Ishikawa (cell line): Measurements from ENCODE around the gene ARHGEF10L.

Source experiments
- CEBPB ChIP-seq: IDR thresholded peaks from 2 replicates; pipeline ENCODE4 v1.6.1; 2012
- CREB1 ChIP-seq: IDR thresholded peaks from 2 replicates; pipeline ENCODE4 v1.6.1; 2012; ENCODE audit warnings: low read depth
- EGR1 ChIP-seq: IDR thresholded peaks from 2 replicates; pipeline ENCODE4 v1.6.1; 2012
- EP300 ChIP-seq: IDR thresholded peaks from 2 replicates; pipeline ENCODE4 v1.6.1; 2012; ENCODE audit warnings: borderline replicate concordance
- FOXM1 ChIP-seq: IDR thresholded peaks from 2 replicates; pipeline ENCODE4 v1.6.1; 2012; ENCODE audit warnings: low read depth, borderline replicate concordance
- NFIC ChIP-seq: IDR thresholded peaks from 2 replicates; pipeline ENCODE4 v1.6.1; 2012
- RAD21 ChIP-seq: IDR thresholded peaks from 2 replicates; pipeline ENCODE4 v1.6.1; 2012; ENCODE audit warnings: low read depth
- TAF1 ChIP-seq: IDR thresholded peaks from 2 replicates; pipeline ENCODE4 v1.6.1; 2012; ENCODE audit warnings: low read depth, mild to moderate bottlenecking
- TCF12 ChIP-seq: IDR thresholded peaks from 2 replicates; pipeline ENCODE4 v1.6.1; 2012; ENCODE audit warnings: low read depth
- TEAD4 ChIP-seq: IDR thresholded peaks from 2 replicates; pipeline ENCODE4 v1.6.1; 2012
- YY1 ChIP-seq: IDR thresholded peaks from 2 replicates; pipeline ENCODE4 v1.6.1; 2012; ENCODE audit warnings: low read depth
- ZBTB7A ChIP-seq: IDR thresholded peaks from 2 replicates; pipeline ENCODE4 v1.6.1; 2012; ENCODE audit warnings: low read depth
- TF ChIP-seq, protein P1 (sequence below): IDR thresholded peaks from 2 replicates; pipeline ENCODE4 v1.6.1; 2012
- TF ChIP-seq, protein P2 (sequence below): IDR thresholded peaks from 2 replicates; pipeline ENCODE4 v1.6.1; 2012; ENCODE audit warnings: low read depth, mild to moderate bottlenecking
- TF ChIP-seq, protein P3 (sequence below): IDR thresholded peaks from 2 replicates; pipeline ENCODE4 v1.6.1; 2012

ARHGEF10L gene

DNA sequence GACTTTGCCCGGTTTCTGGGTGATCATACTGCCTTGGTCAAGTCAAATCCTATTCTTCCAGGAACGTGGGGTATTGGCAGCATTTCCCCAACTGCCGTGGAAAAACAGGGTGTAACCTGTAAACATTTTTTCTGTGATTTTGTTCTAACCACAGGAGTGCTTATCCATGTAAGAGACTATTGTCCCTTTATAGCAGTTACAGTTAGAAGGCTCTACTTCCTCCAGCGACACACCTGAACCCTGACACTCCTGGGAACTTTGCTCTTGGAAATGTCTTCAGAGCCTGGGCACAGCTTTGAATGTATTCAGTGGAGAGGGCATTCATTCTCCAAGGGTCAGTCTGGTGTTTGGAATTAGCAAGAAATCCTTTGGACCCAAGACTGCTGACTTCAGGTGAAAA lies 26.4 kb upstream of the ARHGEF10L start:
- TF ChIP-seq, protein P1, sequence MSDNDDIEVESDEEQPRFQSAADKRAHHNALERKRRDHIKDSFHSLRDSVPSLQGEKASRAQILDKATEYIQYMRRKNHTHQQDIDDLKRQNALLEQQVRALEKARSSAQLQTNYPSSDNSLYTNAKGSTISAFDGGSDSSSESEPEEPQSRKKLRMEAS = no peak
- TF ChIP-seq RAD21 = no peak
- TF ChIP-seq CREB1 = no peak
- no peak for TF ChIP-seq TAF1
- no peak for TF ChIP-seq ZBTB7A
- TF ChIP-seq NFIC = no peak
- TF ChIP-seq, protein P2, sequence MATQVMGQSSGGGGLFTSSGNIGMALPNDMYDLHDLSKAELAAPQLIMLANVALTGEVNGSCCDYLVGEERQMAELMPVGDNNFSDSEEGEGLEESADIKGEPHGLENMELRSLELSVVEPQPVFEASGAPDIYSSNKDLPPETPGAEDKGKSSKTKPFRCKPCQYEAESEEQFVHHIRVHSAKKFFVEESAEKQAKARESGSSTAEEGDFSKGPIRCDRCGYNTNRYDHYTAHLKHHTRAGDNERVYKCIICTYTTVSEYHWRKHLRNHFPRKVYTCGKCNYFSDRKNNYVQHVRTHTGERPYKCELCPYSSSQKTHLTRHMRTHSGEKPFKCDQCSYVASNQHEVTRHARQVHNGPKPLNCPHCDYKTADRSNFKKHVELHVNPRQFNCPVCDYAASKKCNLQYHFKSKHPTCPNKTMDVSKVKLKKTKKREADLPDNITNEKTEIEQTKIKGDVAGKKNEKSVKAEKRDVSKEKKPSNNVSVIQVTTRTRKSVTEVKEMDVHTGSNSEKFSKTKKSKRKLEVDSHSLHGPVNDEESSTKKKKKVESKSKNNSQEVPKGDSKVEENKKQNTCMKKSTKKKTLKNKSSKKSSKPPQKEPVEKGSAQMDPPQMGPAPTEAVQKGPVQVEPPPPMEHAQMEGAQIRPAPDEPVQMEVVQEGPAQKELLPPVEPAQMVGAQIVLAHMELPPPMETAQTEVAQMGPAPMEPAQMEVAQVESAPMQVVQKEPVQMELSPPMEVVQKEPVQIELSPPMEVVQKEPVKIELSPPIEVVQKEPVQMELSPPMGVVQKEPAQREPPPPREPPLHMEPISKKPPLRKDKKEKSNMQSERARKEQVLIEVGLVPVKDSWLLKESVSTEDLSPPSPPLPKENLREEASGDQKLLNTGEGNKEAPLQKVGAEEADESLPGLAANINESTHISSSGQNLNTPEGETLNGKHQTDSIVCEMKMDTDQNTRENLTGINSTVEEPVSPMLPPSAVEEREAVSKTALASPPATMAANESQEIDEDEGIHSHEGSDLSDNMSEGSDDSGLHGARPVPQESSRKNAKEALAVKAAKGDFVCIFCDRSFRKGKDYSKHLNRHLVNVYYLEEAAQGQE = no peak
- no peak for TF ChIP-seq EP300

DNA sequence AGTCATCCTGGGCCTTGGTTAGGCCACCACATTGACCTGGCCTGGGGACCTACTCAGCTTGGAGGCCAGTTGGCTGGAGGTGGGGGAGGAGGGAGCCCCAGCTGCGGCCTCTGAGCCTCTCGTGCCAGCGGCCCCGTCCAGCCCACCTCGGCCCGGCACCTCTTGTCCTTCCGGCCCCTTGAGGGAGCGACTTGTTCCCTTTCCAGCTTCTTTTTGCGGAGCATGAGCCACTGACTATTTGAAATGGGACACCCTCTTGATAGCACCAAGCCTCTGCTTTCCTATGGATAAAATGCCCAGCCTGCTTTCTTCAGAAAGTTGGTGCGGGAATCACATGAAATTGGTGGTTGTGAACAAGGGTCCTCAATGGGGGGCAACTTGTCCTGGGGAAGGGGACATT lies 24.7 kb upstream of the ARHGEF10L start:
- TF ChIP-seq TCF12 (no peak), RAD21 (no peak), YY1 (no peak), CEBPB (no peak), NFIC (no peak), CREB1 (no peak), EP300 (no peak), TEAD4 (no peak)
- TF ChIP-seq, protein P1 = no peak

DNA sequence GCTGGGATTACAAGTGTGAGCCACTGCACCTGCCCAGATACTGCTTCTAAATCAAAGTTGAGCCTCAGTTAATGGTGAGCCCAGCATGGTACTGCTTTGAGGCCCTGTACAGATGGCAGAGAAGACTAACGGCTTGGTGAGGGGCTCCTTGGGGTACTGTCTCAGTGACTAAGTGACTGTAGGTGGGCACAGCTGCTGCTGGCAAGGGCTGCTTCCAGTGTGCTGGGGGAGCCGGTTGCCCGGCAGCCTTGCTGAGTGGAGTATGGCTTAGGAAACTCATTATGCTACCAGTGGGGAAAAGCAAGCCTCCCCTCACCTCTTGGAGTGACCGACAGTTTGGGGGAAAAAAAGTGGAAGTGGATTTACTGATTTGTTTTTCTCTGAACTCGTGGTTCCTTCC lies 23.6 kb upstream of the ARHGEF10L start:
- TF ChIP-seq RAD21 (no peak), TEAD4 (no peak), TCF12 (no peak), NFIC (no peak), TAF1 (no peak), FOXM1 (no peak), EP300 (no peak), EGR1 (no peak), YY1 (no peak), CEBPB (no peak), CREB1 (no peak)
- TF ChIP-seq, protein P2 = no peak
- TF ChIP-seq, protein P1 = no peak
- TF ChIP-seq, protein P3, sequence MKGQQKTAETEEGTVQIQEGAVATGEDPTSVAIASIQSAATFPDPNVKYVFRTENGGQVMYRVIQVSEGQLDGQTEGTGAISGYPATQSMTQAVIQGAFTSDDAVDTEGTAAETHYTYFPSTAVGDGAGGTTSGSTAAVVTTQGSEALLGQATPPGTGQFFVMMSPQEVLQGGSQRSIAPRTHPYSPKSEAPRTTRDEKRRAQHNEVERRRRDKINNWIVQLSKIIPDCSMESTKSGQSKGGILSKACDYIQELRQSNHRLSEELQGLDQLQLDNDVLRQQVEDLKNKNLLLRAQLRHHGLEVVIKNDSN = no peak

DNA sequence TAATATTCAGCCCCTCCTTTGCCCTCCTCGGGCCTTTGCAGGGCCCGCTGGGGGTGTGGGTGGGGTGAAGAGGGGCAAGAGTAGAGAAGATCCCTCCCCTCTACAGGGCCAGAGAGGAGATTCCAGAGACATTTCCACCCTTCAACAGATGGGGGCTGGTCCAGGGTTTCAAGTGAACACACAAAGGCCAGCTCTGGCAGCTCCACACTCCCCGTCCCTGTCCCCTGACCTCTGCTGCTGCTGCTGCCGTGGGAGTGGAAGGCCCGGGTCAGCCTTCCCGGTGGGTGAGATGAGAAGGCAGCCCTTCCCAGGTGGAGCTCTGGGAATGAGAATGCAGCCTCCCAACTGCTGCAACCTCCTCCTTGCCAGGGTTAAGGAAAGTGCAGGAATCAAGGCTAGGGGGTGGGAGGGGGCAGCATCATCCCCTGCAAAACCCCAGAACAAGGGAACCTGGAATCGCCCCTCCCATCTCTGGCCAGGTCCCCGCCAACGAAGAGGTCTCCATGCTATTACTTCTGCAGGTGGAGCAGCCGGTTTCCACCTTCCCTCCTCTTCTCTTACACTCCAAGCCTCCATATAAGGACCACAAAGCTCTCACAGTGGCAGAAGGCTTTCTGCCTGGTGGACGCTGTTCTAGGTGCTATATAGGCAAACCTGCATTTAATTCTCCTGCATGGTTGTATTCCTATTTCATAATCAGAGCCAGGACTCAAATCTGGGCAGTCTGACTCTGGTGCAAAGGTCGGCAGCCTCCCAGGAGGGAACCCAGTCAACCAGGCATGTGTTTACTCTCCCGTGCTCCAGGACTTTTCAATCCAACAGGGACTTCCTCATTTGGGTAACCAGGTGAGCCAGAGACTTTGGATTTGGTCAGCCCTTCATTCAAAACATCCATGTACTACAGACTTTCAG lies 22.9 kb upstream of the ARHGEF10L start:
- no peak for TF ChIP-seq YY1
- TF ChIP-seq EP300 = no peak
- TF ChIP-seq, protein P2 = peak; percentile 22; the same call in 1 of the 2 replicates
- 0 out of 2 replicates have a peak, but pooled peaks have one; percentile 4 for TF ChIP-seq CEBPB
- no peak for TF ChIP-seq FOXM1

DNA sequence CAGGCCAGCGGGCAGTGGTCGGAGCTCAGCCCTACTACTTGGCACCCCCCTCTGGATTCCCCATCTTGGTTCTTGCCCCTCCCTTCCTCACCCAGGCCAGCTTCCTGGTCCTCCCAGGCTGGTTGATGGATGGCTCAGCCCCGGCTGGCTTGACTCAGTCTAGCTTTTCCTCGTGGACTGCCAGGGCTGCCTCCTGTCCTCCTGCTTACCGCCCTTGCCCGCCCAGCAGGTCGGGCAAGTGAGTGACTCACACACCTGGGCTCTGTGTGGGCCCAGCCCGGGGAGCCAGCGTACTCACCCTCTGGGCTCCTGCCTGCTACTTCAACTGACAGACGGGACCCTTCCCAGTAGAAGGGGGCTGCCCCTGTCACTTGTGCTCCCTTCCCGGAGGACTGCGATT lies 19.5 kb upstream of the ARHGEF10L start:
- TF ChIP-seq CEBPB = no peak
- TF ChIP-seq ZBTB7A = peak; percentile 73
- TF ChIP-seq NFIC = peak; percentile 29; the same call in 1 of the 2 replicates
- TF ChIP-seq RAD21 = no peak
- TF ChIP-seq, protein P3 = no peak
- TF ChIP-seq, protein P2 = no peak
- no peak for TF ChIP-seq TEAD4
- TF ChIP-seq EP300 = peak; percentile 55; the same call in 1 of the 2 replicates
- TF ChIP-seq FOXM1 = no peak
- no peak for TF ChIP-seq CREB1
- TF ChIP-seq TCF12 = peak; percentile 80
- TF ChIP-seq YY1 = 0 out of 2 replicates have a peak, but pooled peaks have one; percentile 46
- TF ChIP-seq, protein P1 = peak; percentile 95
- TF ChIP-seq TAF1 = no peak
- no peak for TF ChIP-seq EGR1
